T-helper 2 cell treated with Interferon-gamma antibody and Interleukin-4, amounts not matched to agents 5 μg/mL and 100 μg/mL, for 36 hours (primary cell): ENCODE data around the gene XKR7.

Experiments
- DNase-seq: peaks from one replicate; pipeline ENCODE4 v3.0.0; 2021; ENCODE audit warnings: low spot score
- H3K27ac Mint-ChIP-seq: one replicate; pipeline ENCODE4 v1.8.0; 2021; ENCODE audit warnings: mild to moderate bottlenecking, mixed read lengths
- H3K27me3 Mint-ChIP-seq: one replicate; pipeline ENCODE4 v1.8.0; 2021; ENCODE audit warnings: low read depth, mixed read lengths
- H3K36me3 Mint-ChIP-seq: one replicate; pipeline ENCODE4 v1.8.0; 2021; ENCODE audit warnings: low read depth, mixed read lengths
- H3K4me1 Mint-ChIP-seq: one replicate; pipeline ENCODE4 v1.8.0; 2021; ENCODE audit warnings: low read depth, mixed read lengths
- H3K4me3 Mint-ChIP-seq: one replicate; pipeline ENCODE4 v1.8.0; 2022; ENCODE audit warnings: mild to moderate bottlenecking, moderate library complexity, mixed read lengths
- H3K9me3 Mint-ChIP-seq: one replicate; pipeline ENCODE4 v1.8.0; 2021; ENCODE audit warnings: mixed read lengths

XKR7 gene

GRCh38 chr20:32006841-32007786, 39.2 kb downstream of the XKR7 start:
- H3K27ac Mint-ChIP-seq = no peak overlapping the region
- H3K4me3 Mint-ChIP-seq = no peak overlapping the region
- H3K36me3 Mint-ChIP-seq = no peaks in the 10 kb centered on the region
- H3K4me1 Mint-ChIP-seq = peaks cover 3% of the 10 kb centered on the region
- DNase-seq = no peak
- H3K9me3 Mint-ChIP-seq = no peaks in the 10 kb centered on the region
- no peaks in the 10 kb centered on the region for H3K27me3 Mint-ChIP-seq

- no peak overlapping the region for H3K27ac Mint-ChIP-seq
- H3K36me3 Mint-ChIP-seq = no peaks in the 10 kb centered on the region
- H3K4me1 Mint-ChIP-seq = peaks cover 3% of the 10 kb centered on the region
- no peaks in the 10 kb centered on the region for H3K9me3 Mint-ChIP-seq
- no peak for DNase-seq
- no peak overlapping the region for H3K4me3 Mint-ChIP-seq
- no peaks in the 10 kb centered on the region for H3K27me3 Mint-ChIP-seq
Measured at GRCh38 chr20:32007787-32008616, 40.1 kb downstream of the XKR7 start.

GRCh38 chr20:32009564-32009963, 41.6 kb downstream of the XKR7 start:
- Mint-ChIP-seq H3K36me3 (no peaks in the 10 kb centered on the region), H3K4me1 (peaks cover 3% of the 10 kb centered on the region), H3K27me3 (peaks cover 3% of the 10 kb centered on the region), H3K27ac (no peak overlapping the region), H3K9me3 (no peaks in the 10 kb centered on the region), H3K4me3 (no peak overlapping the region)
- no peak for DNase-seq

GRCh38 chr20:32010101-32010500, 42.1 kb downstream of the XKR7 start, which contains the start of gene CCM2L:
TSS of gene CCM2L (plus strand) at chr20:32010438. CDS start at chr20:32010455, 17 bp downstream.
- H3K9me3 Mint-ChIP-seq = no peaks in the 10 kb centered on the region
- DNase-seq = no peak
- no peak within 1 kb of the TSS for H3K4me3 Mint-ChIP-seq
- peaks cover 7% of the 10 kb centered on the region for H3K27me3 Mint-ChIP-seq
- no peak within 1 kb of the TSS for H3K27ac Mint-ChIP-seq
- H3K4me1 Mint-ChIP-seq = peaks cover 3% of the 10 kb centered on the region
- H3K36me3 Mint-ChIP-seq = no peaks in the 10 kb centered on the region

- no peak overlapping the region for H3K4me3 Mint-ChIP-seq
- peaks cover 11% of the 10 kb centered on the region for H3K27me3 Mint-ChIP-seq
- no peaks in the 10 kb centered on the region for H3K36me3 Mint-ChIP-seq
- peaks cover 3% of the 10 kb centered on the region for H3K4me1 Mint-ChIP-seq
- no peaks in the 10 kb centered on the region for H3K9me3 Mint-ChIP-seq
- no peak overlapping the region for H3K27ac Mint-ChIP-seq
- DNase-seq = no peak
Measured at GRCh38 chr20:32010666-32011065, 42.7 kb downstream of the XKR7 start.

DNA sequence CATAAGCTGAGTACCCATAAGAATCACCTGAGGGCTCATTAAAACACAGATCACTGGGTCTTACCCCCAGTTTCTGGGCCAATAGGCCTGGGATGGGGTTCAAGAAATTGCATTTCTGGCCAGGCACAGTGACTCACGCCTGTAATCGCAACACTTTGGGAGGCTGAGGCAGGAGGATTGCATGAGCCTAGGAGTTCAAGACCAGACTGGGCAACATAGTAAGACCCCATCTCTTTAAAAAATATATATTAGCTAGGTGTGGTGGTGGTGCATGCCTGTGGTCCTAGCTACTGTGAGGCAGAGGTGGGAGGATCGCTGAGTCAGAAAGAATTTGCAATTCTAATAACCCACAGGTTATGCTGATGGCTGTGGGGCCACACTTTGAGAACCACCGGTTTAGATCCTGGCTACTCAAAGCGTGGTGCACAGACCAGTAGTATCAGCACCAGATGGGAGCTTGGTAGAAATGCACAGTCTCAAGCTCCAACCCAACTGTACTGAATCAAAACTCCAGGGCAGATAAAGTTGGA, 44.3 kb downstream of the XKR7 start:
- Mint-ChIP-seq H3K27ac (no peak overlapping the region), H3K36me3 (no peaks in the 10 kb centered on the region), H3K4me3 (no peak overlapping the region), H3K9me3 (no peaks in the 10 kb centered on the region), H3K27me3 (peaks cover 18% of the 10 kb centered on the region), H3K4me1 (peaks cover 3% of the 10 kb centered on the region)
- no peak for DNase-seq

GRCh38 chr20:32013326-32013725, 45.4 kb downstream of the XKR7 start:
- Mint-ChIP-seq H3K4me1 (peaks cover 2% of the 10 kb centered on the region), H3K4me3 (no peak overlapping the region), H3K27ac (no peak overlapping the region), H3K36me3 (no peaks in the 10 kb centered on the region), H3K27me3 (peaks cover 28% of the 10 kb centered on the region), H3K9me3 (no peaks in the 10 kb centered on the region)
- no peak for DNase-seq

GRCh38 chr20:32017711-32018251, 49.8 kb downstream of the XKR7 start:
- no peak for DNase-seq
- Mint-ChIP-seq H3K27ac (no peak overlapping the region), H3K9me3 (no peaks in the 10 kb centered on the region), H3K27me3 (peaks cover 62% of the 10 kb centered on the region), H3K4me1 (peaks cover 12% of the 10 kb centered on the region), H3K4me3 (peak overlapping the region; percentile 51), H3K36me3 (peaks cover 2% of the 10 kb centered on the region)

DNA sequence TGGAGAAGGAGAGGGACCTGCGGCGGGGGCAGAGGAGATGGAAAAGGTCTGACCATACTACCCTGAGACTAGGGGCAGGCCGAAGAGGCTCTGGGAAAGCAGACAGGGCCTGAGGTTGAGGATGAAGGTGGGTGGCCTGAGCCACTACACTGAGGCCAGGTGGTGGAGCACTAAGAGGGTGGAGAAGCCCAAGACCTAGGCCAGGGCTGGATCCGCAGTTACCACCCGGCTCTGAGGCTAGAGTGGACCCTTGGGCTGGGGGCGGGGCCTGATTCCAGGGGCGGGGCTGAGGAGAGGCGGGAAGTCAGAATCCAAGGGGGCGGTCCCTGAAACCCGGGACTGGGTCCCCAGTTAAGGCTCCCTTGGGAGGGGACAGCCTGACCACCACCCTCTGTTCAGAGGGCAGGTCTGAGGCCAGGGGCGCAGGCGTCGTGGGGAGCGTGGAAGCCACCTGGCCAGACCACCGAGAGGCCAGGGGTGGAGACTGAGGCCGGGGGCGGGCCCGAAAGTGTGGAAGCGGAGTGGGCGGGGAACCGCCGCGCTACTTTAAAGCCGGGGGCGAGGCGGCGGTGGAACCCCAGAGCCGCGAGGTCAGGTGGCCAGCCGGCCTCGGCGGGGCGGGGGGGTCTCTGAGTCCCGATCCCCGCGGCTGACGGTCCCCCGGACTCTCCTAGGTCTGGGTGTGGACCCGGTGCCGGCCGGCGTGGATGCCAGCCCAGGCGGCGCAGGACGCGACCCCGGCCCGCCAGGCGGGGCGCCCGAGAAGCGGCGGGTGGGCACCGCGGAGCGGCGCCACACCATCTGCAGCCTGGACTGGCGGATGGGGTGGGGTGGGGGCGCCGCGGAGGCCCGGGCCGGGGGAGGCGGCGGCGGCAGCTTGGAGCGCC, 50.6 kb downstream of the XKR7 start:
- DNase-seq = peak; percentile 48
- peaks cover 2% of the 10 kb centered on the region for H3K36me3 Mint-ChIP-seq
- H3K4me1 Mint-ChIP-seq = peaks cover 12% of the 10 kb centered on the region
- no peak overlapping the region for H3K27ac Mint-ChIP-seq
- no peaks in the 10 kb centered on the region for H3K9me3 Mint-ChIP-seq
- H3K27me3 Mint-ChIP-seq = peaks cover 68% of the 10 kb centered on the region
- H3K4me3 Mint-ChIP-seq = peak overlapping the region; percentile 79

DNA sequence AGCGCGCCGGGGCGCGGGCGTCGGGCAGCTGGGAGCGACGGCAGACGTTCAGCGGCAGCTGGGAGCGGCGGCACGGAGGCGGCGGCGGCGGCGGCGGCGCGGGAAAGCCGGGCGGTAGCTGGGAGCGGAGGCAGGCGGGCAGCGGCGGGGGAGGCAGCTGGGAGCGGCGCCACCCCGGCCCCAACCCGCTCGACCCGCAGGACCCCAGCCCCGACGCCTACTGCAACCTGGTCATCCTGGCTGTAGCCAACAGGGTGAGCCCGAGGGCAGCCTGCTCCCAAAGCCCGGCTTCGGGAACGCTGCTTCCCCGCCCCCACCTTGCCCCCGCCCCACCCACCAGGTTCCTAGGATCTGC, 51.2 kb downstream of the XKR7 start:
- Mint-ChIP-seq H3K27ac (no peak overlapping the region), H3K4me1 (peaks cover 12% of the 10 kb centered on the region), H3K27me3 (peaks cover 69% of the 10 kb centered on the region), H3K9me3 (no peaks in the 10 kb centered on the region), H3K4me3 (peak overlapping the region; percentile 82), H3K36me3 (peaks cover 2% of the 10 kb centered on the region)
- no peak for DNase-seq

- peaks cover 65% of the 10 kb centered on the region for H3K27me3 Mint-ChIP-seq
- H3K4me3 Mint-ChIP-seq = peak overlapping the region; percentile 82
- no peak for DNase-seq
- H3K36me3 Mint-ChIP-seq = peaks cover 2% of the 10 kb centered on the region
- H3K27ac Mint-ChIP-seq = peak overlapping the region; percentile 23
- H3K9me3 Mint-ChIP-seq = no peaks in the 10 kb centered on the region
- peaks cover 12% of the 10 kb centered on the region for H3K4me1 Mint-ChIP-seq
Measured at GRCh38 chr20:32019563-32020463, 51.9 kb downstream of the XKR7 start.

- Mint-ChIP-seq H3K27me3 (peaks cover 60% of the 10 kb centered on the region), H3K4me3 (no peak overlapping the region), H3K27ac (no peak overlapping the region), H3K9me3 (no peaks in the 10 kb centered on the region), H3K36me3 (peaks cover 2% of the 10 kb centered on the region), H3K4me1 (peaks cover 12% of the 10 kb centered on the region)
- no peak for DNase-seq
Measured at GRCh38 chr20:32021091-32021490, 53.1 kb downstream of the XKR7 start.
